Lower leg skin (tissue), 3 donors: ENCODE data around the gene RABL3.

ENCODE experiments used
- POLR2A ChIP-seq, 2 donors: fragments of 450-650 bp; IDR thresholded peaks; one replicate each; pipeline ENCODE4 v1.6.1; 2016 to 2017; ENCODE audit warnings: antibody characterized with exemption in 2 of 2, mild to moderate bottlenecking in 1 of 2, moderate library complexity in 1 of 2
- TF ChIP-seq, protein P1 (sequence below), 3 donors: fragments of 450-650 bp; IDR thresholded peaks; one replicate each; pipeline ENCODE4 v1.5.1; 2016; ENCODE audit warnings: antibody characterized with exemption in 3 of 3, mild to moderate bottlenecking in 3 of 3, moderate library complexity in 2 of 3

DNA sequence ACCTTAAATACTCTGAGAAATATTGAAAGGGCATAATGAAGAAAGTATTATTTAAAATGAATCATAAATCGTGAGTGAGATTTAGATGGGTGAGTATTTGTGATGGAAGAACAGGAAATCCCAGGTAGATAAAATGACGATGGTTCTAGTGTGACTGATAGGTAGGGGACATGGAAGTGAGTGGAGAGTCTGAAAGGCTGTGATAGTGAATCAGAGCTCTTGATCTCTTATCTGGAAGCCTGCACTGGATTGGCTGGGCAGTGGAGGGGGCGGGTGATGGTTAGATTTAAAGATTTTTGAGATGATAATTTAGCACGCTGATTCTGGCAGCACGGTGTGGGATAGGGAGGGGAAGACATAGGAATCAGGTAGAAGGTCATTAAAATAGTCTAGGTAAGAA is 80.4 kb downstream of the RABL3 start:
- no peak for TF ChIP-seq POLR2A (IDR thresholded peaks at IDR 0.05)
- TF ChIP-seq, protein P1, sequence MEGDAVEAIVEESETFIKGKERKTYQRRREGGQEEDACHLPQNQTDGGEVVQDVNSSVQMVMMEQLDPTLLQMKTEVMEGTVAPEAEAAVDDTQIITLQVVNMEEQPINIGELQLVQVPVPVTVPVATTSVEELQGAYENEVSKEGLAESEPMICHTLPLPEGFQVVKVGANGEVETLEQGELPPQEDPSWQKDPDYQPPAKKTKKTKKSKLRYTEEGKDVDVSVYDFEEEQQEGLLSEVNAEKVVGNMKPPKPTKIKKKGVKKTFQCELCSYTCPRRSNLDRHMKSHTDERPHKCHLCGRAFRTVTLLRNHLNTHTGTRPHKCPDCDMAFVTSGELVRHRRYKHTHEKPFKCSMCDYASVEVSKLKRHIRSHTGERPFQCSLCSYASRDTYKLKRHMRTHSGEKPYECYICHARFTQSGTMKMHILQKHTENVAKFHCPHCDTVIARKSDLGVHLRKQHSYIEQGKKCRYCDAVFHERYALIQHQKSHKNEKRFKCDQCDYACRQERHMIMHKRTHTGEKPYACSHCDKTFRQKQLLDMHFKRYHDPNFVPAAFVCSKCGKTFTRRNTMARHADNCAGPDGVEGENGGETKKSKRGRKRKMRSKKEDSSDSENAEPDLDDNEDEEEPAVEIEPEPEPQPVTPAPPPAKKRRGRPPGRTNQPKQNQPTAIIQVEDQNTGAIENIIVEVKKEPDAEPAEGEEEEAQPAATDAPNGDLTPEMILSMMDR (IDR thresholded peaks at IDR 0.05): no peak
